Activated CD8-positive, alpha-beta memory T cell treated with anti-CD3 and anti-CD28 coated beads, Interleukin-2, amount 50 U/mL, for 4 hours (primary cell): Measurements from ENCODE around the gene PTGS1.

Source experiments
- DNase-seq: peaks from one replicate; pipeline ENCODE4 v3.0.0-alpha.2; 2020

Gene PTGS1

GRCh38 chr9:122376796-122377195, 6.0 kb downstream of the PTGS1 start:
- DNase-seq = no peak

- DNase-seq = no peak
These were observed 6.7 kb downstream of the PTGS1 start for GRCh38 chr9:122377241-122378164.

GRCh38 chr9:122378236-122378635, 7.4 kb downstream of the PTGS1 start:
- no peak for DNase-seq

- no peak for DNase-seq
These were observed 8.5 kb downstream of the PTGS1 start for GRCh38 chr9:122379340-122379739.

- no peak for DNase-seq
These were observed 9.5 kb downstream of the PTGS1 start for GRCh38 chr9:122380293-122380692.

GRCh38 chr9:122381206-122381950, 10.6 kb downstream of the PTGS1 start:
- no peak for DNase-seq

GRCh38 chr9:122382901-122383850, 12.4 kb downstream of the PTGS1 start:
- no peak for DNase-seq

- DNase-seq = no peak
These were observed 13.2 kb downstream of the PTGS1 start for GRCh38 chr9:122383992-122384461.

- DNase-seq = no peak
These were observed 15.6 kb downstream of the PTGS1 start for GRCh38 chr9:122386311-122386872.

GRCh38 chr9:122387536-122387935, 16.7 kb downstream of the PTGS1 start:
- no peak for DNase-seq

GRCh38 chr9:122389195-122389594, 18.4 kb downstream of the PTGS1 start:
- DNase-seq = no peak

- DNase-seq = no peak
These were observed 19.1 kb downstream of the PTGS1 start for GRCh38 chr9:122389799-122390481.

- no peak for DNase-seq
These were observed 21.5 kb downstream of the PTGS1 start for GRCh38 chr9:122392284-122392683.

GRCh38 chr9:122392714-122393113, 21.9 kb downstream of the PTGS1 start:
- DNase-seq = no peak

GRCh38 chr9:122393284-122393983, 22.6 kb downstream of the PTGS1 start:
- DNase-seq = no peak

- no peak for DNase-seq
These were observed 23.7 kb downstream of the PTGS1 start for GRCh38 chr9:122394265-122395125.

GRCh38 chr9:122396614-122397148, 25.9 kb downstream of the PTGS1 start:
- no peak for DNase-seq

- no peak for DNase-seq
These were observed 26.9 kb downstream of the PTGS1 start for GRCh38 chr9:122397749-122398148.

- DNase-seq = no peak
These were observed 27.6 kb downstream of the PTGS1 start for GRCh38 chr9:122398371-122398924.
